ENCODE data around the gene ITGB1BP1.

Gene ITGB1BP1

GRCh38 chr2:9412781-9413180 lies 10.5 kb downstream of the ITGB1BP1 start:
- H3K36me3 ChIP-seq (ENCODE audit: control insufficient read depth, insufficient read depth, low read length) = peaks cover 10% of the 10 kb centered on the region; the same call in 1 of the 2 replicates

DNA sequence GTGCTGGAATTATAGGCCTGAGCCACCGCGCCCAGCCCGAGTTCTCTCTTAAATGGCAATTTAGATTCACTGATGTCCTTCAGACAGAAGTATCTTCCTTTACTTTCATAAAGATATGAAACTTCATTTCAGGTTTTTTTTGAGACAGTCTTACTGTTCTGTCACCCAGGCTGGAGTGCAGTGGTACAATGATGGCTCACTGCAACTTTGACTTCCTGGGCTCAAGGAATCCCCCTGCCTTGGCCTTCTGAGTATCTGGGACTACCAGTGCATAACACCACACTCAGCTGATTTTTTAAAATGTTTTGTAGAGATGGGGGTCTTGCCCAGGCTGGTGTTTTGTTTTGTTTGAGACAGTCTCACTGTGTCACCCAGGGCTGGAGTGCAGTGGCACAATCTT lies 13.2 kb downstream of the ITGB1BP1 start:
- H3K4me1 ChIP-seq (ENCODE audit: control insufficient read depth, insufficient read depth, low read length) = no peaks in the 10 kb centered on the region
- H3K27ac ChIP-seq (ENCODE audit: low read depth, low read length) = no peak overlapping the region
- H3K9ac ChIP-seq (ENCODE audit: low read depth, low read length) = no peak overlapping the region
- no peaks in the 10 kb centered on the region for H3K9me3 ChIP-seq (ENCODE audit: control insufficient read depth, insufficient read depth, low read length)
- peaks cover 9% of the 10 kb centered on the region; the same call in 1 of the 2 replicates for H3K36me3 ChIP-seq (ENCODE audit: control insufficient read depth, insufficient read depth, low read length)
- H3K4me3 ChIP-seq (ENCODE audit: low read depth, low read length) = no peak overlapping the region
- H3K27me3 ChIP-seq (ENCODE audit: control insufficient read depth, insufficient read depth, low read length) = no peaks in the 10 kb centered on the region

More at GRCh38 chr2:9412781-9413180, 10.5 kb downstream of the ITGB1BP1 start:
- no peak overlapping the region for H3K4me3 ChIP-seq (ENCODE audit: low read depth, low read length)
- no peak overlapping the region for H3K9ac ChIP-seq (ENCODE audit: low read depth, low read length)
- H3K4me1 ChIP-seq (ENCODE audit: control insufficient read depth, insufficient read depth, low read length) = no peaks in the 10 kb centered on the region
- no peak overlapping the region for H3K27ac ChIP-seq (ENCODE audit: low read depth, low read length)
- no peaks in the 10 kb centered on the region for H3K9me3 ChIP-seq (ENCODE audit: control insufficient read depth, insufficient read depth, low read length)
- H3K27me3 ChIP-seq (ENCODE audit: control insufficient read depth, insufficient read depth, low read length) = no peaks in the 10 kb centered on the region

- Histone ChIP-seq H3K9me3 (ENCODE audit: control insufficient read depth, insufficient read depth, low read length) (no peaks in the 10 kb centered on the region), H3K4me3 (ENCODE audit: low read depth, low read length) (no peak overlapping the region), H3K27me3 (ENCODE audit: control insufficient read depth, insufficient read depth, low read length) (no peaks in the 10 kb centered on the region), H3K36me3 (ENCODE audit: control insufficient read depth, insufficient read depth, low read length) (peaks cover 12% of the 10 kb centered on the region; the same call in 1 of the 2 replicates), H3K4me1 (ENCODE audit: control insufficient read depth, insufficient read depth, low read length) (no peaks in the 10 kb centered on the region), H3K9ac (ENCODE audit: low read depth, low read length) (no peak overlapping the region), H3K27ac (ENCODE audit: low read depth, low read length) (no peak overlapping the region)
Observed at GRCh38 chr2:9408641-9409151, 14.6 kb downstream of the ITGB1BP1 start.

- Histone ChIP-seq H3K27me3 (ENCODE audit: control insufficient read depth, insufficient read depth, low read length) (no peaks in the 10 kb centered on the region), H3K9ac (ENCODE audit: low read depth, low read length) (no peak overlapping the region), H3K27ac (ENCODE audit: low read depth, low read length) (no peak overlapping the region), H3K9me3 (ENCODE audit: control insufficient read depth, insufficient read depth, low read length) (no peaks in the 10 kb centered on the region), H3K36me3 (ENCODE audit: control insufficient read depth, insufficient read depth, low read length) (peaks cover 13% of the 10 kb centered on the region; the same call in 1 of the 2 replicates), H3K4me3 (ENCODE audit: low read depth, low read length) (no peak overlapping the region), H3K4me1 (ENCODE audit: control insufficient read depth, insufficient read depth, low read length) (no peaks in the 10 kb centered on the region)
Observed at GRCh38 chr2:9407363-9407811, 15.9 kb downstream of the ITGB1BP1 start.

- Histone ChIP-seq H3K4me3 (ENCODE audit: low read depth, low read length) (no peak overlapping the region), H3K27ac (ENCODE audit: low read depth, low read length) (no peak overlapping the region), H3K9ac (ENCODE audit: low read depth, low read length) (no peak overlapping the region), H3K9me3 (ENCODE audit: control insufficient read depth, insufficient read depth, low read length) (no peaks in the 10 kb centered on the region), H3K4me1 (ENCODE audit: control insufficient read depth, insufficient read depth, low read length) (no peaks in the 10 kb centered on the region), H3K27me3 (ENCODE audit: control insufficient read depth, insufficient read depth, low read length) (no peaks in the 10 kb centered on the region), H3K36me3 (ENCODE audit: control insufficient read depth, insufficient read depth, low read length) (peaks cover 13% of the 10 kb centered on the region; the same call in 1 of the 2 replicates)
Observed at GRCh38 chr2:9406529-9407362, 16.6 kb downstream of the ITGB1BP1 start.

GRCh38 chr2:9405636-9406035 lies 17.7 kb downstream of the ITGB1BP1 start:
- H3K27ac ChIP-seq (ENCODE audit: low read depth, low read length) = no peak overlapping the region
- H3K27me3 ChIP-seq (ENCODE audit: control insufficient read depth, insufficient read depth, low read length) = no peaks in the 10 kb centered on the region
- no peak overlapping the region for H3K9ac ChIP-seq (ENCODE audit: low read depth, low read length)
- peaks cover 7% of the 10 kb centered on the region; the same call in 1 of the 2 replicates for H3K36me3 ChIP-seq (ENCODE audit: control insufficient read depth, insufficient read depth, low read length)
- no peak overlapping the region for H3K4me3 ChIP-seq (ENCODE audit: low read depth, low read length)
- H3K9me3 ChIP-seq (ENCODE audit: control insufficient read depth, insufficient read depth, low read length) = no peaks in the 10 kb centered on the region
- no peaks in the 10 kb centered on the region for H3K4me1 ChIP-seq (ENCODE audit: control insufficient read depth, insufficient read depth, low read length)

DNA sequence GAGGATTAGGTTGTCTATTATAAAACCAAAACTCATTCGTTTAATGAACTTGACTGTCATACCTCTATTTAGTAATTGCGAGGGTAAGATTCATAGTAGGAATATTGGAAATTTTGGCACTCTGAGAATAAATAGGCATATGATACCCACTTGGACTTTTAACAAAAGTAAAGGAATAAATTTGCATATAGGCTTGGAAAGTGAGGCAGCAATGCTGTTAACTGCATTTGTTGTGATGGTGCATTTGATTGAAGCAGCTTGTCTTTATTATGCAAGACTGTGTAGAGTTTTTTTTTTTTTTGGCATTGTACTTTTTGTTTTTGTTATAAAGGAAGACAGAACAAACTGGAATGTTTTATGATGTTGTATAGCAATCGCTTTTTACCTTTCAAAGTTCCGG lies 18.9 kb downstream of the ITGB1BP1 start:
- H3K36me3 ChIP-seq (ENCODE audit: control insufficient read depth, insufficient read depth, low read length) = peaks cover 7% of the 10 kb centered on the region; the same call in 1 of the 2 replicates
- no peak overlapping the region for H3K27ac ChIP-seq (ENCODE audit: low read depth, low read length)
- H3K9me3 ChIP-seq (ENCODE audit: control insufficient read depth, insufficient read depth, low read length) = no peaks in the 10 kb centered on the region
- H3K4me3 ChIP-seq (ENCODE audit: low read depth, low read length) = no peak overlapping the region
- no peaks in the 10 kb centered on the region for H3K27me3 ChIP-seq (ENCODE audit: control insufficient read depth, insufficient read depth, low read length)
- no peaks in the 10 kb centered on the region for H3K4me1 ChIP-seq (ENCODE audit: control insufficient read depth, insufficient read depth, low read length)
- no peak overlapping the region for H3K9ac ChIP-seq (ENCODE audit: low read depth, low read length)

GRCh38 chr2:9403924-9404323 lies 19.4 kb downstream of the ITGB1BP1 start:
- Histone ChIP-seq H3K4me3 (ENCODE audit: low read depth, low read length) (no peak overlapping the region), H3K9me3 (ENCODE audit: control insufficient read depth, insufficient read depth, low read length) (no peaks in the 10 kb centered on the region), H3K4me1 (ENCODE audit: control insufficient read depth, insufficient read depth, low read length) (no peaks in the 10 kb centered on the region), H3K36me3 (ENCODE audit: control insufficient read depth, insufficient read depth, low read length) (peaks cover 7% of the 10 kb centered on the region; the same call in 1 of the 2 replicates), H3K27me3 (ENCODE audit: control insufficient read depth, insufficient read depth, low read length) (no peaks in the 10 kb centered on the region), H3K9ac (ENCODE audit: low read depth, low read length) (no peak overlapping the region), H3K27ac (ENCODE audit: low read depth, low read length) (no peak overlapping the region)

DNA sequence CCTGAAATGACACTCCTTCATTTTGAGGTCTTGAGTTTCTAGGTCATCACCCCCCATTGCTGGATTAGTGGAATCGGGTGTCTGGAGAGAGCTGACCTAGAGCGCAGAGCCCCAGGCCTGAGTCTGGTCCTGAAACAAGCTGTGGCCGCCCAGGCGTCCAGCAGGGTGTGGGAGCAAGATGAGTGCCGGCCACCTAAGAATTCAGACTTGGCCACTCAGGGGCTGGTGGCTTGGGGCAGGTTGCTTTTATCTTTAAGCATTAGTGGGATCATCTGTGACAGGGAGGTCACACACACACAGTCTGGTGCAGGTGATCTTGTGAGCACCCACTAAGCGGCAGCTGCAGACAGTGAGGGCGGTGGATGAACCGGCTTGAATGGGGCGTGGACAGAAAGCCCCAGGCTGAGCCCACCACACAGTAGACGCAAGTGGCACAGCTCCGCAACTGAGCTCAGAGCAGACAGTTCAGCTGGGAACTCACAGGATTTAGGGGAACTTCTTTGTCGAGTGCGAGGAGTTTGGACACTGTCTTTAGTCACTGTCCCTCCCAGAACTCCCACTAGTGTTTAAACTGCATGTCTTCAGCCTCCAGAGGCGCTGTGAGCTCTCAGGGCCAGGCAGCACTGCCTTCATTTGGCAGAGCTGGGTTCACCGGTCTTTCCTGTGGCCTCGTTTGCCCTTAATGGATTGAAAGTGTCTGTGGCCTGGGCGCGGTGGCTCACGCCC lies 21.5 kb downstream of the ITGB1BP1 start:
- H3K27ac ChIP-seq (ENCODE audit: low read depth, low read length) = no peak overlapping the region
- H3K27me3 ChIP-seq (ENCODE audit: control insufficient read depth, insufficient read depth, low read length) = no peaks in the 10 kb centered on the region
- no peaks in the 10 kb centered on the region for H3K9me3 ChIP-seq (ENCODE audit: control insufficient read depth, insufficient read depth, low read length)
- no peak overlapping the region for H3K9ac ChIP-seq (ENCODE audit: low read depth, low read length)
- peaks cover 7% of the 10 kb centered on the region; the same call in 1 of the 2 replicates for H3K36me3 ChIP-seq (ENCODE audit: control insufficient read depth, insufficient read depth, low read length)
- H3K4me3 ChIP-seq (ENCODE audit: low read depth, low read length) = no peak overlapping the region
- H3K4me1 ChIP-seq (ENCODE audit: control insufficient read depth, insufficient read depth, low read length) = no peaks in the 10 kb centered on the region

GRCh38 chr2:9401059-9401547 lies 22.2 kb downstream of the ITGB1BP1 start:
- H3K27ac ChIP-seq (ENCODE audit: low read depth, low read length) = no peak overlapping the region

More at GRCh38 chr2:9401059-9401547, 22.2 kb downstream of the ITGB1BP1 start:
- Histone ChIP-seq H3K36me3 (ENCODE audit: control insufficient read depth, insufficient read depth, low read length) (peaks cover 7% of the 10 kb centered on the region; the same call in 1 of the 2 replicates), H3K4me1 (ENCODE audit: control insufficient read depth, insufficient read depth, low read length) (no peaks in the 10 kb centered on the region), H3K9ac (ENCODE audit: low read depth, low read length) (no peak overlapping the region), H3K4me3 (ENCODE audit: low read depth, low read length) (no peak overlapping the region), H3K27me3 (ENCODE audit: control insufficient read depth, insufficient read depth, low read length) (no peaks in the 10 kb centered on the region), H3K9me3 (ENCODE audit: control insufficient read depth, insufficient read depth, low read length) (no peaks in the 10 kb centered on the region)

Data from HUES48 (cell line).